Mesothelial cell of epicardium (in vitro differentiated cells): ENCODE results near the gene SLC5A3. TPM values are rescaled to one million over a fixed set of nuclear protein-coding genes. Genes with fewer than 3 reads are reported as not detected.
A peak's percentile ranks its signal among the peaks of the same experiment; 100 is the strongest.

Source experiments
- DNase-seq, 2 experiments: peaks; one replicate each; pipeline ENCODE4 v3.0.0; 2021; ENCODE audit warnings: low spot score in 2 of 2; ENCODE audit not compliant: unreplicated experiment in 2 of 2
- H3K27ac Mint-ChIP-seq: 2 replicates; pipeline ENCODE4 v1.8.0; 2021; ENCODE audit warnings: mixed read lengths
- H3K27me3 Mint-ChIP-seq: 2 replicates; pipeline ENCODE4 v1.8.0; 2021; ENCODE audit warnings: low read depth, mixed read lengths
- H3K36me3 Mint-ChIP-seq: 2 replicates; pipeline ENCODE4 v1.8.0; 2021; ENCODE audit warnings: mixed read lengths
- H3K4me1 Mint-ChIP-seq: 2 replicates; pipeline ENCODE4 v1.8.0; 2021; ENCODE audit warnings: mixed read lengths
- H3K4me3 Mint-ChIP-seq: 2 replicates; pipeline ENCODE4 v1.8.0; 2021; ENCODE audit warnings: mild to moderate bottlenecking, moderate library complexity, mixed read lengths
- H3K9me3 Mint-ChIP-seq: 2 replicates; pipeline ENCODE4 v1.8.0; 2021; ENCODE audit warnings: mixed read lengths
- CTCF ChIP-seq: fragments of 200-600 bp; sonication (generic); IDR thresholded peaks from one replicate; pipeline ENCODE4 v1.5.0; 2021; ENCODE audit warnings: antibody characterized with exemption; ENCODE audit not compliant: unreplicated experiment
- total RNA-seq: library from RNA; stranded (reverse); gene quantifications from 3 replicates; pipeline ENCODE4 v1.2.1, GENCODE V29; 2021

Gene SLC5A3
- total RNA-seq, 1 donor from 2014 or later: 54.9 TPM

GRCh38 chr21:34029743-34030528 is 43.4 kb upstream of the SLC5A3 start:
- no peak overlapping the region for H3K27ac Mint-ChIP-seq
- H3K4me3 Mint-ChIP-seq: peak overlapping the region; percentile 44
- TF ChIP-seq CTCF: no peak
- H3K4me1 Mint-ChIP-seq: peaks cover 18% of the 10 kb centered on the region
- H3K27me3 Mint-ChIP-seq: no peaks in the 10 kb centered on the region
- H3K9me3 Mint-ChIP-seq: peaks cover 10% of the 10 kb centered on the region
- H3K36me3 Mint-ChIP-seq: peaks cover 8% of the 10 kb centered on the region
- no peak for DNase-seq

- H3K27me3 Mint-ChIP-seq: no peaks in the 10 kb centered on the region
Observed at GRCh38 chr21:34031835-34032370, 41.5 kb upstream of the SLC5A3 start.

GRCh38 chr21:34034369-34035014 is 38.9 kb upstream of the SLC5A3 start:
- Mint-ChIP-seq H3K27me3 (no peaks in the 10 kb centered on the region), H3K4me3 (no peak overlapping the region), H3K36me3 (no peaks in the 10 kb centered on the region), H3K9me3 (peaks cover 7% of the 10 kb centered on the region), H3K4me1 (peaks cover 19% of the 10 kb centered on the region), H3K27ac (peak overlapping the region; percentile 17)
- TF ChIP-seq CTCF: no peak
- DNase-seq: no peak

More at GRCh38 chr21:34031835-34032370, 41.5 kb upstream of the SLC5A3 start:
- Mint-ChIP-seq H3K36me3 (peaks cover 4% of the 10 kb centered on the region), H3K9me3 (peaks cover 11% of the 10 kb centered on the region), H3K27ac (no peak overlapping the region), H3K4me3 (no peak overlapping the region), H3K4me1 (peaks cover 19% of the 10 kb centered on the region)
- TF ChIP-seq CTCF: no peak
- DNase-seq: no peak

- DNase-seq: no peak
- Mint-ChIP-seq H3K4me1 (peaks cover 17% of the 10 kb centered on the region), H3K36me3 (no peaks in the 10 kb centered on the region), H3K27me3 (no peaks in the 10 kb centered on the region), H3K4me3 (no peak overlapping the region), H3K27ac (no peak overlapping the region), H3K9me3 (peaks cover 7% of the 10 kb centered on the region)
- no peak for TF ChIP-seq CTCF
Observed at GRCh38 chr21:34035619-34036354, 37.6 kb upstream of the SLC5A3 start.

- H3K27me3 Mint-ChIP-seq: no peaks in the 10 kb centered on the region
- no peak for TF ChIP-seq CTCF
- H3K4me3 Mint-ChIP-seq: no peak overlapping the region
- DNase-seq: no peak
- H3K9me3 Mint-ChIP-seq: peaks cover 5% of the 10 kb centered on the region
- no peaks in the 10 kb centered on the region for H3K36me3 Mint-ChIP-seq
- peaks cover 15% of the 10 kb centered on the region for H3K4me1 Mint-ChIP-seq
- no peak overlapping the region for H3K27ac Mint-ChIP-seq
Observed at GRCh38 chr21:34037009-34037795, 36.2 kb upstream of the SLC5A3 start.
